HG02870 (cell line): ENCODE data around the gene IMMT.

Source experiments
- ATAC-seq: cut with Tn5 transposase; IDR thresholded peaks from one replicate; pipeline ENCODE4 v1.9.1; 2021; ENCODE audit warnings: mild to moderate bottlenecking, moderate library complexity; ENCODE audit not compliant: unreplicated experiment

IMMT gene

DNA sequence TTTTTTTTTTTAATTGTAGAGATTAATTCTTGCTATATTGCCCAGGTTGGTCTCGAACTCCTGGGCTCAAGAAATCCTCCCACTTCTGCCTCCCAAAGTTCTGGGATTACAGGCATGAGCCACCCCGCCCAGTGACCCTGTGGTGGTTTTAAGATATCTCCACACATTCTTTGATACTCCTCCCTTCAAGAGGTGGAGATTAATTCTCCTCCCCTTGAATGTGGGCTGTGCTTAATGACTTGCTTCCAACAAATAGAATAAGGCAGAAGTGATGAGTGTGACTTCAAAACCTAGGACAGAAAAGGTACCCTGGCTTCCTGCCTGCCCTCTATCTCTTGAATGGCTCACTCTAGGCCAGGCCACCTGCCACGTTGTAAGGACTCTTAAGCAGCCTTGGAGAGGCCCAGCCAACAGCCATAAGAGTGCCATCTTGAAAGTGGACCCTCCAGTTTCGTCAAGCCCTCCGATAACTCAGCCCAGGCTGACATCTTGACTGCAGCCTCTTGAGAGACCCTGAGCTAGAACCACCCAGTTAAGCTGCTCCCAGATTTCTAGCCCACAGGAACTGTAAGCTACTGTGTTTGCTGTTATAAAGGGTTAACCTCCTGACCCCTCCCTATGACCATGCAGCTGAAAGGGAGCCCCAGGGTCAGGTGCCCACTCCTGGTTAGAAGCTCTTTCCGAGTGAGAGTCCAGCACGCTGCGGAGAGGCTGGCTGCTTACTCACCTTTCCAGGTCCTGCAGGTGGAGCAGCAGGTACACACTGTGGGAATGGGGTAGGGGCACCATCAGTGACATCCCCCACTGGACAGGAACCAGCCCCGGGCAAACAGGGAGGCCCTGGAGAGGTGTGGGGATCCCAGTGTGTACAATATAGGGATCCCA is 31.6 kb upstream of the IMMT start:
- no peak for ATAC-seq

DNA sequence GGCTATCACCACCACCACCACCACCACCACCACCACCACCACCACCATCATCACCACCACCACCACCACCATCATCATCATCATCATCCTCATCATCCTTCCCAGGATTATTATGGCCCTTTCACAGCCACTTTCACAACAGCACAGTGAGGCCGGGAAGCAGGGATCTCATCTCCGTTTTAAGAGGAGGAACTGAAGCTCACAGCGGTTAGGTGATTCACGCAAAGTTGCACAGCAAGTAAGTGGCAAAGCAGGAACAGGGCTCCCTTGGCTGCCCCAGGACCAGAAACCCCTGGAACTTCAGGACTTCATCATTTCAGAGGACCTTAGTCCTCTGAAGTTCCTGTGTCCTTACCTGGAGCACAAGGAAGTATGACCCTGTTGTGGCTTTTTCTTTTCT is 30.8 kb upstream of the IMMT start:
- no peak for ATAC-seq

- ATAC-seq, result peak; percentile 48
Measured at GRCh38 chr2:86225581-86225980, 30.3 kb upstream of the IMMT start.

DNA sequence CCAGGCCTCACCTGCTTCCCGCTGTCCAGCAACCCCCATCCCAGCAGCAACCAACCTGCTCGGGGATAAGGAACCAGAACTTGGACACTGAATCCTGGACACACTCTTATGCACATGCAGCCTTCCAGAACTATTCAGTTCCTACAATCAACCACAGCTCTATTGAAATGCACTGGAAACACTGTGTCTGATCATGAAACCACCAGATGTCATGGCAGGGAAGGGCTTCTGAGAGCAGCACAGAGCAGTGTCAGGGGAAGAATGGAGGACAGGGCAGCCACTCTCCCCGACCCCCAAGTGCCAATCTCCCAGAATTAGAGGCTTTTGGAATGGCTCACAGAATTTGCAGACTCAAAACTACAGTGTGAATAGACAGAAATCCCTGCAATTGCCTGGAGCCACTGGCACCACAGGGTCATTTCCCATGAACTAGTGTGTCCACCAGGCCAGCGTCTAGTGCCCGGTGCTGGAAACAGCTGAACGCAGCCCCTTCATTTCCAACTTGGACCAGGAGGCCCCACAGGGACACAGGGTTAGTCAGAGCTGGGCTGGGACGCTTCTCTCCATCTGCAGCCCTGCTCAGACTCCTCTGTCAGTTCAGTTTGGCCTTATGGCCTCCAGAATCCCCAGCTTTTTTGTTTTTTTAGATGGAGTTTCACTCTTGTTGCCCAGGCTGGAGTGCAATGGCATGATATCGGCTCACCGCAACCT is 29.5 kb upstream of the IMMT start:
- ATAC-seq, result no peak

DNA sequence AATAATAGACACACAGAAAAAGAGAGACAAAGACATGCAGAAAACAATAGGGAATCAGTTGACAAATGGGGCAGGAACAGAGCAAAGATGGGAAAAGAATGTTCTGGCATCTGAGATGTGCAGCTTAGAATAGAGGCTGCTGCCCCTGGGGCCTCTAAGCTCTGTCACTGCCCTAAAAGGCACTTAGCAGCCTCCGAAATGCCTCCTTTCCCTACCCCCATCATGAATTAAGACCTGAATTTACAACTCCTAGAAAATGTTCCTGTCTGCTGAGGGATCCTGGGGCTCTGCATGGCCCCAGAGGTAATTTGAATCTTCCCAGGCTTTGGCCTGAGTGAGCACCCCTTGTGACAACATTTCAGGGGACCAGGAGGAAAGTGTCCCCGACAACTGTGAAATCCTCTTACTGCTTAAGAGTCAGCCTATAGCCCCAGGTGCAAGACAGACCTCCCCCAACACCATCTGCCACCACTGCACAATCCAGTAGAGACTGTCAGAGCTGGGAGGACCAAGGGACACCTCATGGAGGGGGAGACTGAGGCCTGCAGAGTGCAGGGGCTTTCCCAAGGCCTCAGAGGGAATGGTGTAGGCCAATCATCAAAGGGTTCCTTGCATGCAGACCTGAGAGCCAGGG is 28.8 kb upstream of the IMMT start:
- ATAC-seq, result no peak

GRCh38 chr2:86223140-86223926 is 28.1 kb upstream of the IMMT start:
- ATAC-seq, result no peak

DNA sequence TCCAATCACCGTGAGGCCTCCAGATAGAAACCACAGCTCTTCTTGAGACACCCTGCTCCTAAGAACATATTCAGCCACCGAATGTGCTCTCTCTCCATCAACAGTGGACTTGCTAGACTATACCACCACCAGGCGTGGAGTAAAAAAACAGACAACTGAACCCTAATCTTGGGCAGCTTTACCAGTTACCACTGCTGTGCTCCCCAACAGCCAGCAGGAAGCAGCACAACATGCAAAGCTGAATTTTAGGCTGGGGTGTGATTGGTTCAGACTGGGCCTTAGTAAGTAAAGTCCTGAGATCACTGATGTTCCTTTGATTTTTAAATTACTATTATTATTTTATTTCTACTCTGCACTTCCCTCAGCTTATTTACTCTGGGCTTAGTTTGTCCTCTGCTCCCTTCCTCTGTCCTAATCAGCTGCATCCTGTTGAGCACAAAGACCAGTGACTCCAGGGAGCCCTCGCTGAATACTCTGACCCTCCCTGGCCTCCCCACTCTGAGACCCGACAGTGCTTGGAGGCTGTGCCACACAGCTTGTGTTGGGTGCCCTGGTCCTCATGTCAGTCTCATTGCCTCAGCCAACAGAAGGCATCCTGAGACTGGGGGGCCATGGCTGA is 25.9 kb upstream of the IMMT start:
- no peak for ATAC-seq

DNA sequence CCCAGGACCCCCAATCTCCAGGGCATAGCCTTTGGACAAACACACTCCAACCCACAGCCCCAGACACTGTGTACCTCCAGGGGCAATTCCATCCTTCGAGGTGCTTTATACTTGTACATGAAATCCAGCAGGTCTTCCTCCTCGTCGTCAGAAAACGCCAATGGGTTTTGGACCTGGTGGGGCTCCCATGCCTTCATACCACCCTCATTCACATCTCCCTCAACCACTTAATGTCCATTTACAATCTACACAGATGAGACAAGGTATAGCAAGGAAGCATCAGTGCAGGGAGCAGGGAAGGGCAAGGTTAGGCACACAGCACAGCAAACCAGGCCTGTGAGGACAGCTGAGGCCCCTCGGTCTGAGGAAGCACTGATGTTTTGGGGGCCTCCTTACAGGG is 24.6 kb upstream of the IMMT start:
- no peak for ATAC-seq

DNA sequence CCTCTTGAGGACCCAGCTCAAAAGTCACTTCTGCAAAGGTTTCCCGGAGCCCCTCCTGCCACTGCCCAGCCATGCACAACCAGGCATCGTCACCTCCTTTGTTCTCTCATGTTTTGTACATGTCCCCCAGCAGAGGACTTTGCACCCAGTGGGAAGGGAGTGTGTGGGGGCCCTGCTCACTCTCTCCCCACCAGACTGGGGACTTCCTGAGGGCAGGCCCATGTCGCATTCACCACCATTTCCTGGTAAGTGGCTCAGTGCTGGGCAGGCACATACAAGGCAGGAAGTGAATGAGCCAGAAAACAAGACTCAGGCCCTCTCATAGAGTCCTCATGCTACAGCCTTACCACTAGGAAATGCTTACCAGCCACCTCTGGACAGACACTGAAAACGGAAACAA is 22.9 kb upstream of the IMMT start:
- no peak for ATAC-seq

DNA sequence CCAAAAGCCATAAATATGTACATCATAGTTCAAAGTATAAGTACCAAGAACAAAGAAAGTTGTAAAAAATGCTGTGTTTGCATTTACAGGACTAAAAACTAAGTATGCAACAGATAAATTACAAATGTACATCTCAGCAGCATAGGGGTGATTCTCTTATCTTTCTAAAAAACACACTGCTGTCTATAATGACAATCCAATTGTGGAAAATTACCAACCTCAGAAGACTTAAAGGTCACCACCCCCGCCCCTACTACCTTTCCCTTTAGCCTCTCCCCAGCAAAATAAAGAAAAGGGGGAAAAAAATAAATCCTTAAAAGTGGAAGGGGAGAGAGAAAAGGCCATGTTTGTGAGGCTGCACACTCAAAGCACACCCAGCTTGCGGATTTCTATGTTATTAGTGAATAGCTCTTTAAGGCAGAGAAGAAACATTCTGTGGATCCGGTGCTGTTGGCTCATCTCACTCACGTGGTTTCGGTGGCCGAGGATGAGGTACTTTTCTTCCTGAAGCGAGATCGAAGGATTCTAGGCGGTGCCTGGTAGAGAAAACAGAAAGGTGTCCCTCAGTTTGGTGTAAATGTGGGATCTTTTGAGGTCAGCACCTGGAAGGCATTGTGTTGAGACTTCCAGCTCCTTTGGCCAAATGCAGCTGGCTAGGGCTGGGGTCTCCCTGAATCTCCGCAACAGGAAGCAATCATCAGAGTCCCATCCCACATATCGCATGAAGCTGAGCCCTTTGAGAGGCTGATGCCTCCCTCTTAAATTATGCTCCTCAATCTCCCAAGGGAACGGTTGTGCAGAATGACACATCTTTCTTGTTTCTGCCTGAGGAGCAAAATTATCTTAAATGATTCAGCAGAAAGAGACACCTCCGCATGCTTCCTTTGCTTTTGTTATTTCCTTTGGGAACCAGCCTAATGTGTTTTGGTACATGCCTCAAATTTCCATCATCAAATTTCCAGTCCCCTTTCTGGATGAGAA is 21.6 kb upstream of the IMMT start:
- no peak for ATAC-seq

GRCh38 chr2:86214503-86214832 is 19.2 kb upstream of the IMMT start:
- no peak for ATAC-seq

- no peak for ATAC-seq
Measured at GRCh38 chr2:86213699-86214502, 18.6 kb upstream of the IMMT start.

GRCh38 chr2:86213056-86213455 is 17.8 kb upstream of the IMMT start:
- no peak for ATAC-seq

GRCh38 chr2:86211796-86212188 is 16.5 kb upstream of the IMMT start:
- ATAC-seq, result no peak

DNA sequence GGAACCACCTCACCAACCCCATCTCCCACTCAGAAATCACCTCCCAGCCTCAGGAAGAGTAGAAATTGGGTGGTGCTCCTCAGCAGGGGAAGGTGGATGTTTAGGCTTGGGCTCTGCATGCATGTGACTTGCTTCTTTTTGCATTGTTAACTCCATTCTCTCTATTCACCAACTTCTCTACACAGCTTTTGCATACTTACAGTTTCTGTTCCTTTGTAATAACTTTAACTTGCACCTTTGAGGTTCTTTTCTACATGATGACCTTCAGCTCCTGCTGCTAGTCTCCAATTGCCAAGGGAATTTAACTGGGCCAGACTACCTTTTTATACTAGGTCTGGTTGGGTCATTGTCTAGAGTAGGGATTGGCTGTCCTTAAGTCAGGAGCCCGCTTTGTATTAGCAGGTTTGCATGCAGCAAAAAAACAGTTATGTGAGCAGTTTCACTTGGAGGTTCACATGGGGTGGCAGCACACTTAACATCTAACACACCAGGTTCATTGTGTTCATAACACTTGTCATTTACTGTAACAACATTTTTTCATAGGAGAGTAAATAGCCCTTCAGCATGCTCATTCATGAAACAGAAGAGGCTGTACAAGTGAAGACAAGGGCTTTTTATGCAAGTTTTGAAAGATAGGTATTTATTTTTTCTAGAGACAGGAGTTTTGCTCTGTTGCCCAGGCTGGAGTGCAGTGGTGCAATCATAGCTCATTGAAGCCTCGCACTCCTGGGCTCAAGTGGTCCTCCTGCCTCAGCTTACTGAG is 16.0 kb upstream of the IMMT start:
- ATAC-seq, result peak; percentile 68

GRCh38 chr2:86204458-86204857 is 9.2 kb upstream of the IMMT start:
- ATAC-seq, result no peak

DNA sequence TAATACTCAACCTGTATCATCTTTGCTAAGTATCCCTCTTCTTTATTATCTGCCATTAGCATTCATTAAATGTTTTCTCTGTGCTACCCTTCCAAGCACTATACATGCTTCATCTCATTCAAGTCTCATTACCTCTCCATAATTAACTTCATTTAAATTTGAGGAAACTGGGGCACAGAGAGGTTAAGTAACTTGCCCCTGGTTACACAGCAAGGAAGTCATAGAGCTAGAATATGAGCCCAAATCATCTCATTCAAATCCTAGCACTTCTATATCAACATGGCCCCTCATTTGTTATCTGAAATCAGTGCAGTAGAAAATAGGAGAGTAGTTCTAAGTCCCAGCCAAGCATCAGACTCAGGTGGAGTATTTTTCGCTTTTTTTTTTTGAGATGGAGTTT is 8.4 kb upstream of the IMMT start:
- ATAC-seq, result no peak

GRCh38 chr2:86202702-86203101 is 7.4 kb upstream of the IMMT start:
- ATAC-seq, result no peak
